IPS-NIHi11 (cell line): ENCODE measurements around the gene GLCCI1.
"Not testable (repeated sequence)": the region's sequence is repeated elsewhere in the genome, so short reads cannot be mapped to it uniquely, and the experiment has no call there.

Source experiments
- DNase-seq: peaks from one replicate; pipeline ENCODE4 v3.0.0; 2012; ENCODE audit warnings: mixed read lengths, low spot score

Gene GLCCI1

DNA sequence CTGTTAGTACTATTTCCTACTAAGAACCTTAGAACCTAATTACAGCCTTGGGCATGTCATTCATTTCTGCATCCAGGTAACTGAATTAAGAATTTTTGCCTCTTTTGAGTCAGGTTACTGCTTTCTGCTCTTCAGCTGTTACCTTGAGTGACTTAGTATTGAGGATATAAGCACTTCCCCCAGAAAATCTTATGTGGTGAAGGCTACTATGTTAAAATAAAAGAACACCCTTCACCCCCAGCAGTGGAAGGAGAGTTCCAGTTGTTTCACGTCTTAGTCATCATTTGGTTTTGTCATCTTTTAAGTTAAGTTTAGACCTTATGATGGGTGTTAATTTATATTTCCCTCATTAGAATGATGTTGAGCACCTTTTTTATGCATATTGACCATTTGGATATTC, 82.8 kb downstream of the GLCCI1 start:
- DNase-seq, result no peak

DNA sequence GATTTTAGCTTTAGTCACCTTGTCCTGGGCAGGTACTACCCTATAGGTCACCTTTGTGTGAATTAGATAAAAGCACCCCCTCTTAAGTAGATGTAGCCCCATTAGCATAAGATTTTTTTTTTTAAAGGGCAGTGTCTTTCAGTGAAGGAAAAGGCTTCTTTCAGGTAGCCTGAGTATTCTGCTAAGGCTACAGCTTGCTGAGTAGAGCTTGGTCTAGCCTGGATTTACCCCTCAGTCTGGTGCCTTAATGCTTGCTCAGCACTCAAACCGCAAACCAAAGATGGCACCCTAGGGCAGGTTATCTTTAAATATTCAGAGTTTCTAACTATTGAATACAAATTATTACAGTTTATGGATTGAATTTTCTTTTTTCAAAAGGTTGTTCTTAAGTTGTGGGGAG, 83.4 kb downstream of the GLCCI1 start:
- no peak for DNase-seq

DNA sequence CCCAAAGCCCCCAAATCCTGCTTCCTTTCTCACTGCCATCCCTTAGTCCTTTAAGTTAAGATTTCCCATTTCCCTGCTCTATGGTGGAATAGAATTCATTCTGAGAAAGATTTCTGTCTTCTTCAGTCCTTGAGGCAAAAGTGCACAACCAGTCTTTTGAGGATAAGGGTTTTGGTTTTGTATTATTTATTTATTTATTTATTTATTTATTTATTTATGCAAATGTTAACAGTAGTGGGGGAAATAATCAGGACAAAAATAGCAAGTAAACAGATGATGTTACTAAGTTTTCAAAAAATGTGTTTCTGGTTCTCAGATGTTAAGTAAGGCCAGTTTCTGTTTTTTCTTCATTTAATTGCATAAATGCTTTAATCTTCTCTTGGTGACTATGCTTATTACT, 84.2 kb downstream of the GLCCI1 start:
- no peak for DNase-seq

DNA sequence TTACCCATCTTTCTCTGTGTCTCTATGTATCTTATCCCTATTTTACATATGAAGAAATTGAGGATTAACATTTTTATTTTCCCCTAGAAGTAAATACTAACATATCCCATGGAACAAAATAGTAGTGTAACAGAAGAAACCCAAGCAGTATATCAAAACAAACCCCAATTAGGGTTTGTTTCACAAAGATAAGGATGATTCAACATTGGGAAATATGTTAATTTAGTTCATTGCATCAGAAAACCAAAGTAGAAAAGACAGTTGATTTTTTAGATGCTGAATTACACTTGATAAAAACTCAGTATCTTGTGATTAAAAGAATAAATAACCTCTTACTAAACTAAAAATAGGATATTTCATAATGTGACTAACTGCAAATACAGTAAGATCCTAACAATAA, 87.8 kb downstream of the GLCCI1 start:
- no peak for DNase-seq

DNA sequence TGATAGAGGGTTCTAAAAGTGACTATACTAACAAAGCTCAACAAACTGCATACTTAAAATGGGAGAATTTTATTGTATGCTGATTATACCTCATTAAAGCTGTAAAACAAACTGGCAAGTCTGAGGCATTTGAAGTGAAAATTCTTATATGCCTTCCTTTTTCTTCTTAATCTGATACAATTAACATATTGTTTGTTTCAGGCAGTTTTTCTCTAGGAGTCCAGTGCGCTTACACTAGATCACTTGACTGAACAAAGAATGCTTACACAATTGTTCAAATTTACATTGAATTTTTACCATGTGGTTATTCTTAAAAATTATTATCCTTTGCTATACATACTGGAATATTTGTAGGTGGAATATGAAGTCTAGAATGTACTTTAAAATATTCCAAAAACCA, 89.0 kb downstream of the GLCCI1 start:
- no peak for DNase-seq

DNA sequence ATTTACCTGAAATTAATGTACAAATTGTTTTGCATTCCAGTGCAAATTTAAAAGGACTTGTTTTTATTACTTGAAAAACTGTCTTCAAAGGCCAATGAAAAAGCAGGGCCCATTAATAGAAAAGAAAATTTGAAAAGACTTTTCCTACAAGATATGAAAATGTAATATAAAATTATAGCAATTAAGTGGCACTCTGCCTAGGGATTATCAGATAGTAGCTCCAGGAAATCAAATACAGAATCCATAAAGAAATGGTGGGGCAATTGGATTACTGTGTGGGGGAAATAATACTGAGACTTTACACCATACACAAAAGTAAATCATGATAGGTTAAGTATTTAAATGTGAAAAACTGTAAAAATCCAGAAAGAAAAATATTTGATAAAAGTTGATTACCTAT, 89.7 kb downstream of the GLCCI1 start:
- DNase-seq, result no peak

DNA sequence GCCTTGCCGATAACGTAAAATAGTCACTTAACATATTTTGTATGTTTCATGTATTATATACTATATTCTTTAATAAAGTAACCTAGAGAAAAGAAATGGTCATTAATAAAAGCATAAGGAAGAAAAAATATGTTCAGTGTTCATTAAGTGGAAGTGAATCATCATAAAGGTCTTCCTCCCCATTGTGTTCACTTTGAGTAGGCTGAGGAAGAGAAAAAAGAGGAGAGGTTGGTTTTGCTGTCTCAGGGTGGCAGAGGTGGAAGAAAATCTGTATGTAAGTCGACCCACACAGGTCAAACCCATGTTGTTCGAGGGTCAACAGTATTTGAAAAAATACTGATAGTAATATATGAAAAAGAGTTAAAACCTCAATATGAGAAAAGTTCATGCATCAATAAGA, 90.3 kb downstream of the GLCCI1 start:
- no peak for DNase-seq

DNA sequence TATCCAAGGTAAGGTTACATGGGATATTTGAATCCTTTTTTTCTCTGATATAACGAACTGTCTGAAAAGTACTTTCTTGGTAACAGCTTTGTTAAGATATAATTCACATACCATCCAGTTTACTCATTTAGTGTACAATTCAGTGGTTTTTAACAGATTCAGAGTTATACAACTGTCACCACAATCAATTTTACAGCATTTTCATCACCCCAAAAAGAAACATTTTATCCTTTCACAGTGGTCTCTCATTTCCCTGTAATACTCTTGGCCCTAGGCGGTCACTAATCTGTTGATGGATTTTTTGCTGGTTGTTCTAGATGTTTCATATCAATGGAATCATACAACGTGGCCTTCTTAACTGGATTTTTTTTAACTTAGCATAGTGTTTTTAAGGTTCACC, 91.6 kb downstream of the GLCCI1 start:
- no peak for DNase-seq

DNA sequence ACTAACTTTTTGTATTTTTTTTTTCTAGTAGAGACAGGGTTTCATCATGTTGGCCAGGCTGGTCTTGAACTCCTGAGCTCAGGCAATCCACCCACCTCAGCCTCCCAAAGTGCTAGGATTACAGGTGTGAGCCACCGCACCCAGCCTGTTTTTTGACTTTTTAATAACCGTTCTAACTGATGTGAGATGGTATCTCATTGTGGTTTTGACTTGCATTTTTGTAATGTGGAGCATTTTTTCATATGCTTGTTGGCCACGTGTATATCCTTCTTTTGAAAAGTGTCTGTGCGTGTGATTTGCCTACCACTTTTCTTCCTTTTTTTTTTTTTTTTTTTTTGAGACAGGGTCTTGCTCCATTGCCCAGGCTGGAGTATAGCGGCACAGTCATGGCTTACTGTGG, 94.7 kb downstream of the GLCCI1 start:
- DNase-seq, result not testable (repeated sequence)

DNA sequence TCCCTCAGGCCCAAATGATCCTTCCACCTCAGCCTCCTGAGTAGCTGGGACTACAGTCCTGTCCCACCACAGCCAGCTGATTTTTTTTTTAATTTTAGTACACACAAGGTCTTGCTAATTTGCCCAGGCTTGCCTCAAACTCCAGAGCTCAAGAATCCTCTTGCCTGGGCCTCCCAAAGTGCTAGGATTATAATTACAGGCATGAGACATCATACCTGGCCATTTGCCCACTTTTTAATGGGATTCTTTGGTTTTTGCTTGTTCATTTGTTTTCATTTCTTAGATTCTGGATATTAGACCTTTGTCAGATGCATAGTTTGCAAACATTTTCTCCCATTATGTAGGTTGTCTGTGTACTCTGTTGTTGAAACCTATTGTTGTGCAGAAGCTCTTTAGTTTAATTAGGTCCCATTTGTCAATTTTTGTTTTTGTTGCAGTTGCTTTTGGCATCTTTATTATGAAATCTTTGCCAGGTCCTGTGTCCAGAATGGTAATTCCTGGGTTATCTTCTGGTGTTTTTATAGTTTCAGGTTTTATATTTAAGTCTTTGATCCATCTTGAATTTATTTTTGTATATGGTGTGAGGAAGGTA, 95.2 kb downstream of the GLCCI1 start:
- DNase-seq, result no peak

DNA sequence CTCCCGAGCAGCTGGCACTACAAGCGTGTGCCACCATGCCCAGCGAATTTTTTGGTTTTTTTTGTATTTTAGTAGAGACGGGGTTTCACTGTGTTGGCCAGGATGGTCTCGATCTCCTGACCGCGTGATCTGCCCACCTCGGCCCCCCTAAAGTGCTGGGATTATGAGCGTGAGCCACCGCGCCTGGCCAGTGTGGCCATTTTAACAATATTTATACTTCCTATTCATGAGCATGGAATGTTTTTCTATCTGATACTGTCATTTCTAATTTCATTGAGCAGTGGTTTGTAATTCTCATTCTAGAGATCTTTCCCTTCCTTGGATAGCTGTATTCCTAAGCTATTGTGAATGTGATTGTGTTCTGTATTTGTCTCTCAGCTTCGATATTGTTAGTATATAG, 96.2 kb downstream of the GLCCI1 start:
- no peak for DNase-seq

DNA sequence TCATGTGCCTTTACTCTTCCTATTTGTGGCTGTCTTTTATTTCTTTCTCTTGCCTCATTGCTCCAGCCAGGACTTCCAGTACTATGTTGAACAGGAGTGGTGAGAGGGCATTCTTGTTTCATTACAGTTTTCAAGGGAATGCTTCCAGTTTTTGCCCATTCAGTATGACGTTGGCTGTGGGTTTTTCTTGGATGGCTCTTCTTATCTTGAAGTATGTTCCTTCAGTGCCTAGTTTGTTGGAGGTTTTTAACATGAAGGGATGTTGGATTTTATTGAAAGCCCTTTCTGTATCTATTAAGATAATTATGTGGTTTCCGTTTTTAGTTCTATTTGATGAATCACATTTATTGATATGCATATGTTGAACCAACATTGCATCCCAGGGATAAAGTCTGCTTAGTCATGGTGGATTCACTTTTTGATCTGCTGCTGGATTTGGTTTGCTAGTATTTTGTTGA, 96.8 kb downstream of the GLCCI1 start:
- DNase-seq, result no peak

DNA sequence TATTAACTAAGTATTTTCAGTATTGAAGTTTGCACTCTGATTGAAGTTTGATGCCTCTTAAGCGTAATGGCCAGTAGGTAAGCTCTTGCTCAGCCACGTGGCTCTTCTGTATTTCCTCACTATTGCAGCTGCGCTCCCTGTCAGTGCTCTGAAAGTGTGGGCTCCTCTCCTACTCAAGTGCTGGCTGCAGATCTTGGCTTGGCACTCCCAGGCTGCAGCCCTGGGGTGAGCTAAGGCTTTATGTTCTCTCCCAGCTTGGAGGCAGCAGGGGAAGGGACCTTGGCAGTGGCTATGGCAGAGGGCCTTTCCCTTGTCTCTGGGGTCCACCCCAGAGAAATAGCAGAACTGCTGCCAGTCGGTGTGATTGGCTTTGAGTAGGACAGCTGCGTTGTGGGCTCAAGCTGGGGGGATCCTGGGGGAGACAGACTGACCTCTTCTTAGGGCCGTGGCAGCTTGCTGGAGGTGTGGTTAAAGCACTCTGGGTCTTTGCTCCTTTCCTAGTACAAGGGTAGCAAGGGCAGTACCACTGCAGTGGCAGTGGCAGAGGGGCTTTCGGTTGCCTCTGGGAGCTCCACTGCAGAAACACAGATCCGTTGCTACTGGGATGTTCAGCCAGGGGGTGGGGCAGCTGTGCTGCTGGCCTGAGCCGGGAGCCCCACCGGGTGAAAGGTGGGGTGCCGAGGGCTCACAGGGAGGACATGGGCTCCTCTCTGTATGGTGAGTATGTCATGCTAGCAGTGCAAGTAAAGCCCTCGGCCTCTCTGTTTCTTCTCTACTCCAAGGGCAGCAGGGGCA, 100.5 kb downstream of the GLCCI1 start:
- peak; percentile 18 for DNase-seq

DNA sequence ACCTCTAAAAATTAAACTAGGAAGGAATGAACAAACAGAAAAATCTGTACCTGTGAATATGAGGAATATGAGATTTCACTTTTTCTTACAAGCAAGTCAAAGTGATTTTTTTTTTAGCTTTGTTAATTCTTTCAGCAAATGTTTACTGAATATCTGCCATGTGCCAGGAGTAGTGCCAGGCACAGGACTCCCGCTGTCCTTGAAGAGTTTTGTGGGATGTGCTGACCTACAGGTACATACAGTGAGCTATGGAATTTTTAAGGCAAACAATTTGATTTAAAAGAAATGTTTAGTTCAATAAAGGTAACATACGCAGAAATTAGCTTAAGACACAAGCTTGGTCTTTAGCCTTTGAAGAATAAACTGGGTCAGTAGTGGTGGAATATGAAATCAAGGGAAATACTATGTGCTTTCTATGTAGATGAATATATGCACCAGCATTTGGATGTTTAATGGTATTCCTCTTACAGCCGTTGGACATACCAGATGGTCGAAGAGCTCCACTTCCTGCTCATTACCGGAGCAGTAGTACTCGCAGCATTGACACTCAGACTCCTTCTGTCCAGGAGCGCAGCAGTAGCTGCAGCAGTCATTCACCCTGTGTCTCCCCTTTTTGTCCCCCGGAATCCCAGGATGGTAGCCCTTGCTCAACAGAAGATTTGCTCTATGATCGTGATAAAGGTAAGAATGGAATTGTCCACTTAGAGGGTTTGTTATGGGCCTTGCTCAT, 102.0 kb downstream of the GLCCI1 start:
- DNase-seq, result no peak

DNA sequence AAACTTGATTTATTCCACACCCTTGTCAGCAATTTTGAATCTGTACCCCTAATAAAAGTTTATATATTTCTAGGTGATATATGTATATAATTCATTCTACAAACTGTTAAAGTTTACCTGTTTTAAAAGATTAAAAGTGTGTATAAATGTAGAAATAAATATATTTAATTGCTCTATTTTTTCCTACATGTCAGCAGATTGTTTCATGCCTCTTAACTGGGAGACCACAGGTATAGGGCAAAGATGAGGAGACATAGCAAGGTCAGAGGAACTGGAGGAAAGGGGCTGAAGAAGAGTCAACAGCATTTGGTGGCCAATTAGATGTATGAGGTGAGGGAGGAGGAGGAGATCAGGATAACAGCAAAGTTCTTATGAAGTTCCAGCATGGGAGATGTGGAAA, 109.8 kb downstream of the GLCCI1 start:
- no peak for DNase-seq

DNA sequence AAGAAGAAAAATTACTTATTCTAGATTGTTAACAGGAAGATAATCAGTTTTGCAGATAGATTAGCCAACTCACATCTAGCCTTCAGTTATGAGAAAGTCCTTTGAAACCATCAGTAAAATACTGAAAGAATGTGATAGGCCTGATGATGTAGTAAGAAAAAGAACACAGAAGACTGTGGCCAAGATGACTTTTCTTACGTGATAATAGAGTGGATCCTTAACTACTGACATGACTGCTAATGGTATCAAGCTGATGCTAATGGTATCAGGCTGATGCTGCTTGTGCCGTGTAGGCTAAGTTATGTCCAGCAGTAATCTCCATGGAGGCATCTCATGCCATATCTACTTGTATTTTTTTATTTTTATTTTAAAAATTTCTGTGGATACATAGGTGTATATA, 114.2 kb downstream of the GLCCI1 start:
- no peak for DNase-seq

DNA sequence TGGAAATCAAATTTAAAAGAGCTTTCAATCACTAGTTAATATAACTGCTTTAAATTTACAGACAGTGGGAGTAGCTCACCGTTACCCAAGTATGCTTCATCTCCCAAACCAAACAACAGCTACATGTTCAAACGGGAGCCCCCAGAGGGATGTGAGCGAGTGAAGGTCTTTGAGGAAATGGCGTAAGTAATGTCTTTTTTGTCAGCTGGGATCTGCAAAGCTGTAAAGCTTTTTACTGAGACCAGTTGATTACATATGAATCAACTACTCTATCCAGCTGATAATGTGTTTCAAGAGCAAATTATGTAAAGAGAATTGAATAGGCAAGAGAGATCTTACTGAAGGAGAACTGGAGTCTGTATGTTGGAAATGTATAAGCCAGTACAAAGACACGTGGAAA, 116.2 kb downstream of the GLCCI1 start:
- DNase-seq, result no peak

DNA sequence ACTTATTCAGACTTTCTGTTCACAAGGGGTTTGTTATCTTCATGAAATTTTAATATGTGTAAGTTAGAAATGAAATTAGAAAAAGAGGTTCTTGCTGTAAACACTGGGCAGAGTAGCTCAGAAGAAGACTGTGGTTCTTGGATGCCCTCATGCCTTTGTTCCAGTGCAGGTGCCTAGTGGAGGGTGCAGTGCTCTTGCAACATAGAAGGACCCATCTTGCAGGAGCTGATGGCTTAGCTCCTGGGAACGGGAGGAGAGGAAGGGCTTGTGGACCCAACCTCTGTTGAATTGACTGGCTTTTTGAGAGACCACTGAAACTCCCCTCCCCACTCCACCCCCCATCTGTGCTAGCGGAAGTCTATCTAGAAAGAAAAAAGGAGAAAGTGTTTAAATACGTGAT, 116.8 kb downstream of the GLCCI1 start:
- DNase-seq, result no peak

DNA sequence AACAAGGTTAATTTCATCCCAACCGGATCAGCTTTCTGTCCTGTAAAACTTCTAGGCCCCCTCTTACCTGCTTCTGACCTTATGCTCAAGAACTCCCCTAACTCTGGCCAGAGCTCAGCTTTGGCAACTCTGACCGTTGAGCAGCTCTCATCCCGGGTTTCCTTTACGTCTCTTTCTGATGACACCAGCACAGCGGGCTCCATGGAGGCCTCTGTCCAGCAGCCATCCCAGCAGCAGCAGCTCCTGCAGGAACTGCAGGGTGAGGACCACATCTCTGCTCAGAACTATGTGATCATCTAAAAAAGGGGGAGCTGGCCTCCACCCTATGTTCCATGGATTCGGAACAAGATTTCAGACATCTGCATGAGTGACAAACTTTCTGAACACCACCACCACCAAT, 117.6 kb downstream of the GLCCI1 start:
- no peak for DNase-seq

DNA sequence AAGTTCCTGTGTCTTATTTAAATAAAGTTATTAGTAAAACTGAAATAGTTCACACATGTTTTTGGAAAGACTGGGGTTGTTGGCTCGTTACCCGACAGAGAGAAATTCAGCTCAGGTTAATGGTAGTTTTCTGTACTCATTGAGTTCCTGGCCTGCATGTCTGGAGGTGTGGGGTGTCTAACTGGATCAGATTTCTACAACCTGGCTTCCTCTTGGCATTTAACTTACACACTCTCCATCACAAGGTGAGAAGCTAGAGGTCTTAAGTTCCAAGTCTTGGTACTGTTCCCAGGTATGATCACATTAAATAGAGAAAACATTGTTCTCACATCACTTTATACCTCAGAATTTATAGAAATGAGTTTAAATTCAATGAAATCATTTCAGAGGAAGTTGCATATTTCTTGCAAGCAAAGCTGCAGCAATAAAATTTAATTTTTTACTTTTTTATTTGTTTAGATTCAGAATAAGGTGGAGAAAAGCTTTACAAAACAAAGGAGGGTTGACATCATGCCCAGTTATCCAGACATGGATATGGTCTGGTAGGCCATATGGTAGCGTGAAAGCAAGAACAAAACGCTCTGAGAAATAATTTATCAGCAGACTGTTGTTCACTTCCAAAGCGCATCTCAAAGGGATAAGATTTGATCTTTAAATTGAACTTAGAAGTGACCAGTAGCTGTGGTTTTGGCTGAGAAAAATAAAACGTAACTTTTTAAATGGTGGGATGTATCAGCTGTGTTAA, 120.6 kb downstream of the GLCCI1 start:
- no peak for DNase-seq

DNA sequence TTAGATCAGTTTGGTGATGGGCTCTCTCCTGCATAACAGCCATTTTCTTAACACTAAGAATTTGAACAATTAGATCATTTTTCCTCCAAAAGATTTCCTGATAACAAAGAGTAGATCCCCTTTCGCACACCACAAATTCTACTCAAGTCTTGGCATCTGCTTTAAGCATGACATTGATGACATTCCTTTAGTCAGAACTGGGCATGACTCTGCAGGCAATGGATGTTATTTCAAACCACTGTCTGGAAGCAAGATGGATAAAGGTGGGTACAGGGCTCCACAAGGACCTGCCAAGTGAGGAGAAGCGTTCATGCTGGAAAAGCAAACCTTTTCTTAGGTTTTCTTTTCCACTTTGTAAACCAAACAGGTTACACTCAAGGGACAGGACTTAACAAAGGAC, 123.5 kb downstream of the GLCCI1 start:
- no peak for DNase-seq
